ENCODE data around the gene SLC36A1. TPM values are rescaled to one million over a fixed set of nuclear protein-coding genes. Genes with fewer than 3 reads are reported as not detected.
"Not testable (repeated sequence)": the region's sequence is repeated elsewhere in the genome, so short reads cannot be mapped to it uniquely, and the experiment has no call there.

SLC36A1 gene
- total RNA-seq, 1 donor, result 10.4 TPM

- H3K4me3 ChIP-seq (ENCODE audit: low read depth, low read length), result no peak overlapping the region
- DNase-seq (ENCODE audit: low read depth), result peak; percentile 49
- TF ChIP-seq CTCF (IDR thresholded peaks at IDR 0.05; ENCODE audit: insufficient read depth, low read depth, low read length), result no peak
These were observed 52.2 kb downstream of the SLC36A1 start for GRCh38 chr5:151499501-151500035.

GRCh38 chr5:151504006-151504405 lies 56.6 kb downstream of the SLC36A1 start:
- DNase-seq (ENCODE audit: low read depth), result no peak
- no peak for TF ChIP-seq CTCF (IDR thresholded peaks at IDR 0.05; ENCODE audit: insufficient read depth, low read depth, low read length)

GRCh38 chr5:151508308-151508707 lies 60.9 kb downstream of the SLC36A1 start:
- not testable (repeated sequence) for DNase-seq (ENCODE audit: low read depth)

More at GRCh38 chr5:151504006-151504405, 56.6 kb downstream of the SLC36A1 start:
- no peak overlapping the region for H3K4me3 ChIP-seq (ENCODE audit: low read depth, low read length)

GRCh38 chr5:151509231-151509630 lies 61.8 kb downstream of the SLC36A1 start:
- H3K4me3 ChIP-seq (ENCODE audit: low read depth, low read length), result no peak overlapping the region
- no peak for TF ChIP-seq CTCF (IDR thresholded peaks at IDR 0.05; ENCODE audit: insufficient read depth, low read depth, low read length)
- DNase-seq (ENCODE audit: low read depth), result no peak

More at GRCh38 chr5:151508308-151508707, 60.9 kb downstream of the SLC36A1 start:
- H3K4me3 ChIP-seq (ENCODE audit: low read depth, low read length), result not testable (repeated sequence)

- no peak for DNase-seq (ENCODE audit: low read depth)
- TF ChIP-seq CTCF (IDR thresholded peaks at IDR 0.05; ENCODE audit: insufficient read depth, low read depth, low read length), result no peak
- no peak overlapping the region for H3K4me3 ChIP-seq (ENCODE audit: low read depth, low read length)
These were observed 62.4 kb downstream of the SLC36A1 start for GRCh38 chr5:151509836-151510235.

GRCh38 chr5:151517122-151517920 lies 69.9 kb downstream of the SLC36A1 start:
- no peak for TF ChIP-seq CTCF (IDR thresholded peaks at IDR 0.05; ENCODE audit: insufficient read depth, low read depth, low read length)
- DNase-seq (ENCODE audit: low read depth), result no peak
- no peak overlapping the region for H3K4me3 ChIP-seq (ENCODE audit: low read depth, low read length)

- peak; percentile 8 for TF ChIP-seq CTCF (IDR thresholded peaks at IDR 0.05; ENCODE audit: insufficient read depth, low read depth, low read length)
- no peak for DNase-seq (ENCODE audit: low read depth)
- H3K4me3 ChIP-seq (ENCODE audit: low read depth, low read length), result no peak overlapping the region
These were observed 72.9 kb downstream of the SLC36A1 start for GRCh38 chr5:151520294-151520693.
